Astrocyte (in vitro differentiated cells and primary cell): ENCODE results near the gene TBL1XR1. TPM values are rescaled to one million over a fixed set of nuclear protein-coding genes. Genes with fewer than 3 reads are reported as not detected.
"Not testable (repeated sequence)": the region's sequence is repeated elsewhere in the genome, so short reads cannot be mapped to it uniquely, and the experiment has no call there.

Source experiments
- DNase-seq: peaks from one replicate; pipeline ENCODE4 v3.0.0-alpha.2; 2010; ENCODE audit warnings: low read depth
- FAIRE-seq: peaks from 2 replicates; lab custom pipeline; 2011; peaks lifted over from hg19 to GRCh38; lab: Jason Lieb, UNC
- H2AFZ ChIP-seq: 2 replicates; pipeline ENCODE4 v1.6.0; 2012; ENCODE audit warnings: low read depth, low read length, inconsistent platforms
- H3K27ac ChIP-seq: 2 replicates; pipeline ENCODE4 v1.5.1; 2011; ENCODE audit warnings: low read depth, low read length, inconsistent platforms
- H3K27me3 ChIP-seq: 2 replicates; pipeline ENCODE4 v1.6.0; 2011; ENCODE audit warnings: low read length, inconsistent platforms; ENCODE audit not compliant: insufficient read depth
- H3K36me3 ChIP-seq: 2 replicates; pipeline ENCODE4 v1.5.1; 2011; ENCODE audit warnings: low read length, inconsistent platforms; ENCODE audit not compliant: insufficient read depth
- H3K4me1 ChIP-seq: 2 replicates; pipeline ENCODE4 v1.5.1; 2011; ENCODE audit warnings: low read length, inconsistent platforms; ENCODE audit not compliant: insufficient read depth
- H3K4me2 ChIP-seq: 2 replicates; pipeline ENCODE4 v1.6.0; 2012; ENCODE audit warnings: low read length, inconsistent platforms
- H3K4me3 ChIP-seq: 2 replicates; pipeline ENCODE4 v1.5.1; 2011; ENCODE audit warnings: low read depth, mild to moderate bottlenecking, low read length, inconsistent platforms; ENCODE audit not compliant: insufficient read depth
- H3K79me2 ChIP-seq: 2 replicates; pipeline ENCODE4 v1.6.0; 2012; ENCODE audit warnings: mild to moderate bottlenecking, low read length, inconsistent platforms; ENCODE audit not compliant: insufficient read depth
- H3K9ac ChIP-seq: 2 replicates; pipeline ENCODE4 v1.6.0; 2012; ENCODE audit warnings: mild to moderate bottlenecking, low read length, inconsistent platforms
- H3K9me3 ChIP-seq: 2 replicates; pipeline ENCODE4 v1.5.1; 2012; ENCODE audit warnings: low read depth, mild to moderate bottlenecking, low read length, inconsistent platforms; ENCODE audit not compliant: insufficient read depth
- H4K20me1 ChIP-seq: 2 replicates; pipeline ENCODE4 v1.6.0; 2012; ENCODE audit warnings: low read length, inconsistent platforms; ENCODE audit not compliant: insufficient read depth
- H3K27ac Mint-ChIP-seq: one replicate; pipeline ENCODE4 v1.8.0; 2021; ENCODE audit warnings: mild to moderate bottlenecking, mixed read lengths; ENCODE audit not compliant: unreplicated experiment
- H3K27me3 Mint-ChIP-seq: one replicate; pipeline ENCODE4 v1.8.0; 2021; ENCODE audit warnings: low read depth, mixed read lengths; ENCODE audit not compliant: unreplicated experiment
- H3K36me3 Mint-ChIP-seq: one replicate; pipeline ENCODE4 v1.8.0; 2021; ENCODE audit warnings: low read depth, mixed read lengths; ENCODE audit not compliant: unreplicated experiment
- H3K4me1 Mint-ChIP-seq: one replicate; pipeline ENCODE4 v1.8.0; 2021; ENCODE audit warnings: low read depth, mixed read lengths; ENCODE audit not compliant: unreplicated experiment
- H3K4me3 Mint-ChIP-seq: one replicate; pipeline ENCODE4 v1.8.0; 2021; ENCODE audit warnings: mild to moderate bottlenecking, moderate library complexity, mixed read lengths; ENCODE audit not compliant: unreplicated experiment
- H3K9me3 Mint-ChIP-seq: one replicate; pipeline ENCODE4 v1.8.0; 2021; ENCODE audit warnings: mild to moderate bottlenecking, mixed read lengths; ENCODE audit not compliant: unreplicated experiment
- CTCF ChIP-seq: IDR thresholded peaks from 2 replicates; pipeline ENCODE4 v1.5.1; 2011; ENCODE audit warnings: low read depth, mild to moderate bottlenecking, inconsistent platforms, low read length, moderate library complexity; ENCODE audit not compliant: insufficient read depth
- EZH2 ChIP-seq: IDR thresholded peaks from 2 replicates; pipeline ENCODE4 v1.6.1; 2012; ENCODE audit warnings: mild to moderate bottlenecking, low read length, inconsistent platforms; ENCODE audit not compliant: insufficient read depth
- total RNA-seq: library from RNA; stranded (reverse); gene quantifications from 2 replicates; pipeline ENCODE4 v1.2.1, GENCODE V29; 2021

The TBL1XR1 gene
- total RNA-seq, 1 donor from 2014 or later = 140 TPM

DNA sequence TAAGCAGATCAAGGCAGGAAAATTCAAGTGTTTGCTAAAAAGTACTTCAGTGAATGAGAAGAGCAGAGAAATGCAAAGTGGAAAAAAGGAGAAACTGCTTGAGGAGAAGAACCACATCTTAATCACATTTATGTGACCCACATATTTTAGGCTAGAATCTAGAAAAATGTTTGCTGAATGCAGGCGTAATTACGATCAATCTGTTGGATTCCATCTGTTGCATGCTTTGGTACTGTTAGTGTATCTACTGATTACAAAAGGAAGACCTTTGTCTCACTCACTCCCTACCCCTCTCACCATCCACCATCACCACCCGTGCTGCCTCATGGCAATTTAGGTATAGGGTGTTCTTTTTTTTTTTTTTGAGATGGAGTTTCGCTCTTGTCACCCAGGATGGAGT, 9.7 kb upstream of the TBL1XR1 start:
- H4K20me1 ChIP-seq = no peaks in the 10 kb centered on the region
- no peak for FAIRE-seq
- H3K9me3 ChIP-seq = peaks cover 2% of the 10 kb centered on the region
- H3K4me2 ChIP-seq = no peak overlapping the region
- Mint-ChIP-seq H3K9me3 (peaks cover 2% of the 10 kb centered on the region), H3K27ac (peak overlapping the region; percentile 12), H3K4me3 (no peak overlapping the region), H3K27me3 (no peaks in the 10 kb centered on the region), H3K4me1 (peaks cover under 1% of the 10 kb centered on the region), H3K36me3 (peaks cover 2% of the 10 kb centered on the region)
- no peak overlapping the region for H3K27ac ChIP-seq
- H3K4me3 ChIP-seq = no peak overlapping the region
- no peak for TF ChIP-seq EZH2
- TF ChIP-seq CTCF = no peak
- DNase-seq = no peak
- H3K79me2 ChIP-seq = no peaks in the 10 kb centered on the region
- no peak overlapping the region for H2AFZ ChIP-seq
- H3K27me3 ChIP-seq = no peaks in the 10 kb centered on the region
- H3K4me1 ChIP-seq = no peaks in the 10 kb centered on the region
- no peaks in the 10 kb centered on the region for H3K36me3 ChIP-seq
- H3K9ac ChIP-seq = no peak overlapping the region

- H3K9me3 Mint-ChIP-seq = peaks cover 2% of the 10 kb centered on the region
- Histone ChIP-seq H3K27me3 (no peaks in the 10 kb centered on the region), H3K4me2 (no peak overlapping the region), H3K27ac (no peak overlapping the region), H3K9me3 (peaks cover 2% of the 10 kb centered on the region), H3K4me1 (peaks cover 2% of the 10 kb centered on the region), H4K20me1 (no peaks in the 10 kb centered on the region), H2AFZ (no peak overlapping the region), H3K9ac (no peak overlapping the region), H3K79me2 (no peaks in the 10 kb centered on the region), H3K4me3 (no peak overlapping the region), H3K36me3 (no peaks in the 10 kb centered on the region)
- H3K4me3 Mint-ChIP-seq = no peak overlapping the region
- DNase-seq (no peak), FAIRE-seq (no peak)
- no peak overlapping the region for H3K27ac Mint-ChIP-seq
- no peaks in the 10 kb centered on the region for H3K27me3 Mint-ChIP-seq
- H3K4me1 Mint-ChIP-seq = peaks cover 10% of the 10 kb centered on the region
- TF ChIP-seq EZH2 (no peak), CTCF (no peak)
- peaks cover 2% of the 10 kb centered on the region for H3K36me3 Mint-ChIP-seq
Measured at GRCh38 chr3:177203689-177204395, 6.6 kb upstream of the TBL1XR1 start.

- not testable (repeated sequence) for DNase-seq, H4K20me1 ChIP-seq, H3K27ac Mint-ChIP-seq, H2AFZ ChIP-seq, FAIRE-seq, H3K4me3 Mint-ChIP-seq, H3K9me3 ChIP-seq, H3K27ac ChIP-seq, H3K36me3 ChIP-seq, H3K4me3 ChIP-seq, H3K9me3 Mint-ChIP-seq, H3K4me2 ChIP-seq, H3K36me3 Mint-ChIP-seq, H3K27me3 Mint-ChIP-seq, H3K79me2 ChIP-seq, H3K9ac ChIP-seq, H3K27me3 ChIP-seq
- H3K4me1 Mint-ChIP-seq = peaks cover 16% of the 10 kb centered on the region
- H3K4me1 ChIP-seq = peaks cover 10% of the 10 kb centered on the region
Measured at GRCh38 chr3:177203016-177203415, 5.7 kb upstream of the TBL1XR1 start.
